ENCODE measurements around the gene TEX44.

TEX44 gene

GRCh38 chr2:231605607-231606091, 13.0 kb downstream of the TEX44 start:
- no peak for DNase-seq

GRCh38 chr2:231606941-231607340, 14.3 kb downstream of the TEX44 start:
- DNase-seq, result no peak

GRCh38 chr2:231611273-231612108, 18.8 kb downstream of the TEX44 start:
- DNase-seq, result no peak

- DNase-seq, result no peak
These were observed 19.4 kb downstream of the TEX44 start for GRCh38 chr2:231612109-231612455.

GRCh38 chr2:231612456-231613330, 20.0 kb downstream of the TEX44 start:
- no peak for DNase-seq

- no peak for DNase-seq
These were observed 20.6 kb downstream of the TEX44 start for GRCh38 chr2:231613331-231613662.

- DNase-seq, result no peak
These were observed 21.2 kb downstream of the TEX44 start for GRCh38 chr2:231613663-231614558.

- no peak for DNase-seq
These were observed 21.9 kb downstream of the TEX44 start for GRCh38 chr2:231614559-231615057.

- DNase-seq, result no peak
These were observed 22.5 kb downstream of the TEX44 start for GRCh38 chr2:231615058-231615671.

- DNase-seq, result no peak
These were observed 23.6 kb downstream of the TEX44 start for GRCh38 chr2:231616296-231616695.

- no peak for DNase-seq
These were observed 24.6 kb downstream of the TEX44 start for GRCh38 chr2:231617059-231617926.

GRCh38 chr2:231621051-231621879, 28.6 kb downstream of the TEX44 start:
- no peak for DNase-seq

GRCh38 chr2:231622963-231623362, 30.3 kb downstream of the TEX44 start:
- DNase-seq, result no peak

- no peak for DNase-seq
These were observed 33.8 kb downstream of the TEX44 start for GRCh38 chr2:231626449-231626848.

GRCh38 chr2:231627384-231628120, 34.9 kb downstream of the TEX44 start:
- no peak for DNase-seq

- no peak for DNase-seq
These were observed 40.0 kb downstream of the TEX44 start for GRCh38 chr2:231632559-231633142.

GRCh38 chr2:231633241-231633976, 40.7 kb downstream of the TEX44 start:
- no peak for DNase-seq

- DNase-seq, result no peak
These were observed 41.7 kb downstream of the TEX44 start for GRCh38 chr2:231634412-231634811.

Data from cortex of kidney (tissue), 1 donor.